ENCODE measurements around the gene KDM2B.

KDM2B gene

DNA sequence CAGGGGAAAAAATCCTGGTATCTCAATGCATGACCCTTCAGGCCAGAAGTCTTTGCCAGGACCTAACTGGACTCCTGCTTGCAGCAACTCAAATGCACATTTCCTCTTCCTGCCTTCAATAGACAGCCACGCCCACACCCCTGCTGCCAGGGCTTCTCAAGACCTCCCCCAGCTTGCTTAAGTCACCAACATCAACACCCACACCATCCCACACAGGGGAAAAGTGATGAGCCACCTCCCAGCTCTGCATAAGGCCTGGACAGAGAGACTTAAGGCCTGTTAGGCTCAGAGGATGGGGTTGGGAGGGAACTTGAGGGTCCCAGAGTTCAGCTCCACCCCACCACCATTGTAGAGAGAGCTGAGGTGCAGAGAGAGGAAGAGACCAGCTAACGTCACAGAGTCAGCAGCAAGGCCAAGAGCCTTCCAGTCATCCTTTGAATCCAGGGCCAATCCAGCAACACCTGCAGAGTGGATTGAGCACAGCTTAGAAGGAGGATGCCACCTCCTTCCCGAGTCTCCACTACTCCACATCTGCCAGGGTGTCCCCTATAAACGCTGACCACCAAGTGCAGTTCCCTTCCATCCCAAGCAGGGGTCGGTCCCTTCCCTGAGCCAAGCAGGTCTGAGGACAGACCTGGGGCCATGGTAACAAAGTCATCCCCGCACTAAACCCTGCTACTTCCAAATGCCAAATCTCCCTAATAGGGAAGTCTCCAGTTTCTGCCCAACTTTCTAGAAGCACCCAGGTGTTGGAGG is 50.0 kb downstream of the KDM2B start:
- DNase-seq (ENCODE audit: low read depth in 2 of 2) = no peak

DNA sequence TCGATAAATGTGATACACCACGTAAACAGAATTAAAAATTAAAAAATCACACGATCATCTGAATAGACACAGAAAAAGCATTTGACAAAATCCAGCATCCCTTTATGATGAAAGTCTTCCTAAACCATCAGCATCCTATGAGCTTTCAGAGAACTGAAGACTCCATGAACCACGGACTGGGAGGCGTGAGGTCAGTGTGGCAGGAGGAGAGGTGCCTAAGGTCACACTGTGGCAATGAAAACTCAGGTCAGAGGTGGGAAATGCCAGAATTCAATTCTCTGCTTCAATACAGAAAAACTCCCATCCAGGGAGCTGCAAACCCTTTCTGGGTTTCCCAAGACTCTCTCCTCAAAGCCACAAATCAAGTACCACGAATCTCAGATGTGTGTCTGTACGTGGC is 51.6 kb downstream of the KDM2B start:
- DNase-seq (ENCODE audit: low read depth in 2 of 2) = no peak

DNA sequence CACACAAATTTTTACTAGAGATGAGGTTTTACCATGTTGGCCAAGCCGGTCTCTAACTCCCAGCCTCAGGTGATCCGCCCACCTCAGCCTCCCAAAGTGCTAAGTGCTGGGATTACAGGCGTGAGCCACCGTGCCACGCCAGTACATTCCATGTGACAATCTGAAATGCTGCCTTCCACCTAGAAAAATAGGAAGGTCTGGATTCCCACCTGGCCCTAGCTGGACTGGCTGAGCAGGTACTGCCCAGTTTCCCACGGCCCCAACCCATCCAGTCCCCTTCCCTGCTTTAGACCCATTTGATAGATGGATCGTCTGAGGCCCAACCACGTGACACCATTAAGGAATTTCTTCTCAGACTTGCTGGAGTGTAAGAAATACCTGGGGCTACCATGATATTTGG is 55.4 kb downstream of the KDM2B start:
- DNase-seq (ENCODE audit: low read depth in 2 of 2) = no peak

DNA sequence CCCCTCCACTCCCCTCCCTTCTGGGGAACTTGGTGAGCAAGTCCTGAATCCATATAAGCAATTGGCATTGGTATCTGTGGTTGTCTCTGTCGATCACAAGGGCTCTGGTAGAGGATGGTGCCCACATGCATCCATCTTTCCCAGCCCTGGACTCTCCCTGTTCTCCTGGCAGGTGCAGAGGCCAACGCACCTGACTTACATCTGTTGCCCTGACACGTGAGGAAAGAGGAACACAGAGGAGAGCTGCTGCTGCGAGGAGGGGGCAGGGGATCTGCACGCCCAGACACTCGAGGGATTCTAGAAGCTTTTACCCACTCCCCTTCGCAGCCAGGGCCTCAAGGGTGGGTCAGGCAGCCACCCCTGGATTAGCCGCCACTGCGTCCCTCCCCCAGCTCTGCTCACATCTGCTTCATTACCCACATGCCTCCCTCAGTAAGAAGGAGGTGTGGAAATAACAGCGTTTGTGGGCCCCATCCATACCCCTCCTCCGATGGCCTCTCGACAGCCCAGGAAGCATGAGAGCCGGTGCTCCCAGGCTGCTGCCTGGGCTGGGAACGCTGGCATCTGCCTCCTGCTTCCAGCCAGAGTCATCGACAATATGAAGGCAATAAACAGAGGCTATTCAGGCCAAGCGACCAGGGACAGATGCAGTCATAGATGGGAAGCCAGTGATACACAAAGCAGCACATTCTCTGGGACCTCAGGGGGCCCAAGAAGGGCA is 56.5 kb downstream of the KDM2B start:
- no peak for DNase-seq (ENCODE audit: low read depth in 2 of 2)

DNA sequence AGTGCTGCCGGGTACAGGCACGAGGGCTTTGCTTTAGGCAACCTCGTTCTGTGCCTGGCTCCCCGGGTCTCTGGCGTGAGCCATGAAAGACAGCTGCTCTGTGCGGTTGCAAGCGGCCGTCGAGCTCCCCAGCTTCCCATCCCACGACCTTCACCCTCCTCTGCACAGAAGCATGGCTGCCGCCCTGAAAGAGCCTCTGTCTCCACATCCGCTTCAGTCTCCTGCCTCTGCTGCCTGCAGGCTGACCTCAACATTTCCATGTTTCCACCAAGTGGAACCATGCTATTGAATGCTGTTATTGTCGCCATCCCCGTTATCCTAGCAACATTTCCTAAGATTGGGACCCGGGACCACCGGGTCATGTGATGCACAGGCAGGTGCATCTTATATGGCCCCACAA is 57.1 kb downstream of the KDM2B start:
- no peak for DNase-seq (ENCODE audit: low read depth in 2 of 2)

DNA sequence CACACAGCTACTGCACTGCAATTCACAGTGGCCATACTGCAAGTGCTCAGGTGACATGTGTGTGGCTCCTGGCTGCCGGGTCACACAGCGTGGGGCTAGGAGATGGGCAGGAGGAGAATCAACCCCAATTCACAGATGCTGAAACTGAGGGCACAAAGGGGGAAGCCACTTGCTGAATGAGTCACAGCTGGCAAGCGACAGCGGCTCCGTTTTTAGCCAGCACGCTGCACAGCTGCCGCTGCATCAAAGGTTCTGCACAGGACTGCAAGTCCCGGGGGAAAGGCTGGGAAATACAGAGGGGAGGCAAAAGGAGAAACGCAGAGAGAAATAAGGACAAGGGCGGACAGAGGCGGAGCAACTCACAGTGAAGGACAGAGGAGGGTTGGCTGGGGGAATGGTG is 57.9 kb downstream of the KDM2B start:
- DNase-seq (ENCODE audit: low read depth in 2 of 2) = no peak

DNA sequence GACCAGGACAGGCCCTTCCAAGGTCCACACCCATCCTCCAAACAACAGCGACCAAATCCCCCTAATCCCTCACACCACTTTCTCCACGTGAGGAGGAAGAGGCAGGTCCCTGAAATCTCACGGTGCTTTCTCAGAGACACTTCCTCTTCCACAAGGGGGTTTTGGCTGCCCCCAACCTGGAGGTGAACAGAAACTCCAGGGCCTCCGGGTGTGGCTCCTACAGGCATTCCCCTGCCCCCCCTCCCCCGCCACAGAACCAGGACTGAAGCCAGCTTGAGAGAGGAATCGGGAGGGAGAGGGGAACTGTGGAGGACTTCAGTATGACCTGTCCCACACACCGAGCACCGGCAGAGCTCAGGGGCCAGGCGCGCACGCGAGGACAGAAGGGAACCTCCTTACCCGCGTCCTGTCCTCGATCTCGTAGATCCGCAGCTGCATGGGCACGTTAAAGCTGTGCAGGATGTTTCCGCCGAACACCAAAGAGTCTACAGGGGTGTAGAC is 60.2 kb downstream of the KDM2B start:
- DNase-seq (ENCODE audit: low read depth in 2 of 2) = no peak

DNA sequence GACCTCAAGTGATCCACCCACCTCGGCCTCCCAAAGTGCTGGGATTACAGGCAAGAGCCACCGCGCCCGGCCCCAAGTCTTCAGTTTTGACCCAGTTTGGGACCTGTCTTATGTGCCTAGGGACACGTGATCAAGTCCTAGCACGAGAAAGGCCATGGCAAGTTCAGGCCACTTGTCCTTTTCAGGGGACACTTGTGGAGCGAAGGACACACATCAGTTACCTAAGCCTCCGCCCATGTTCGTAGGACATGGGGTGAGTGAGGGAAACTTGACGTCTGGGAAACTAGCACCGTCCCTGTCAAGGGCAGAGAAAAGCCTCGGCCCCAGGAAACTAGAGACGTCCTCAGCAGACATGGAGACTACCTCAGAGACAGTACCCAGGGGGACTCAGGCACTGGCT is 60.7 kb downstream of the KDM2B start:
- no peak for DNase-seq (ENCODE audit: low read depth in 2 of 2)

DNA sequence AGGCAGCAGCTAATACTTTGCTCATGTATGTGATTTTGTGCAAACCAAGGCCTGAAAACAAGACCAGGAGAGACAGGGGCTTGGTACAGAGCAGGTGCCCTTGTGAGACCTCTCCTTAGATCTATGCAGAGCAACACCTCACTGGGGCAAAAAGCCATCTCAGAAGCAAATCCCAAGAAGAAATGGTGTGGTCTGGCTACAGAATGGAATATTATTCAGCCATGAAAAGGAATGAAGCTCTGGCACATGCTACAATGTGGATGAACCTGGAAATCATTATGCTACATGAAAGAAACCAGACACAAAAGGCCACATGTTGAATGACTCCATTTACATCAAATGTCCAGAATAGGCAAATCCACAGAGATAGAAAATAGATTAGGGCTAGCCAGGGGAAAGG is 61.6 kb downstream of the KDM2B start:
- no peak for DNase-seq (ENCODE audit: low read depth in 2 of 2)

DNA sequence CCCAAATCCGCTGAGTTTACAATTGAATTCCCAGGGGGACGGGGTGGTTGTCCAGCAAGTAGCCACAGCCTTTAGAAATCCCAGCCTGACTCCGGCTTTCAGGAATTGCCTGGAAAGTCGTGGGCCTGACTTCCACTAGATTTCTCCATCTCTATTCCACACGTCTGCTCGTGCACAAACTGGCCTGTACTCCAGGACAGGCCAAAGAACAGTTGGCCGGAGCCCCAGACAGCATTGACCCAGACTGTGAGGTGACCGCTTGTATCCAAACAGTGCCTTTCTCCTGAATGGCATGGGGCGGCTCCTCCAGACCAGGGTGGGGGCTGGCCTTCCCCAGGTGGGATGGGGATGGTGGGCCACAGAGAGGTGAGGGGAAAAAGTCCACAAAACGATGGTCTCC is 62.2 kb downstream of the KDM2B start:
- no peak for DNase-seq (ENCODE audit: low read depth in 2 of 2)

DNA sequence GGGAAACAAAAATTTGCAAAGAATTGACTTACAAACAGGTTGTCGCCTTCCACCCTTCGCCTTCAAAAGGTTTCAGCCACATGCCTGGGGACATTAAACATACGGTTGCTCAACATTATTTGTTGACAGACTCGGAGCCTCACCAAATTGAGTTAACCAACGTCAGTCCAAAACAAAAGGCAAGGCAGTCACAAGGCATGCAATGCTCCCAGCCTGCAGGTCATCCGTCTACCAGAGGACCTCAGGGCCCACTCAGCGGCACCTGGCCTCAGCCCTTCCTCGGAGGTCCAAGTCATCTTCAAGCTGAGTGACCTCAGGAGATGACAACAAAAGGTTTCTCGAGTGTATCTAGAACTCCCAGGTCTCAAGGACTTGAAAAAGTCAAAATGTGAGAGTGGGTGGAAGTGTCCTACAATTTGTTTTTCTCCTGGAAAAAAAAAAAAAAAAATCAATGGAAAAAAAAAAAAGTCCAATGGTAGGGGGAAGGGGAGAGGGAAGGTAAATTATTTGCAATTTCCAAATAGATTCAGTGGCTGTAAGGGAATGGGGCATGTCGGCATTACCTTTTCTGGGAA is 64.3 kb downstream of the KDM2B start:
- DNase-seq (ENCODE audit: low read depth in 2 of 2) = no peak

DNA sequence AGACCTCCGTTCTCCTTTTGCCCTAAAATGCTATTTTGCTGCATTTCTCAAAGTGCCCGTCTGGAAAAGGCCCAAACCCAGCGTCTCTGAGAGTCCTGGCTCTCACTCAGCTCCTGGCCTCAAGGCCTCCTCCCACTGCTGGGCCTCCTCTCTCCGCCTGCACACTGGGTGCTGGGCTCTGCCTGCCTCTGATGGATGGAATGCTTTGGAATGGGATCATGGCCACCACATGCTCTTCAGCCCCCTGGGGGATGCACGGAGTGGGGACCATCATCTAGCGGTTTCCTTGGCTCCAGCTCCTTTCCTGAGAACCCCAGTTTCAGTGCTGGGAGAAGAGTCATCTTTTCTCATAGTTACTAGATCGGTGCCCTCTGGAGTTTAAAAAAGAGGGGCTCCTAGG is 65.2 kb downstream of the KDM2B start:
- DNase-seq (ENCODE audit: low read depth in 2 of 2) = no peak

DNA sequence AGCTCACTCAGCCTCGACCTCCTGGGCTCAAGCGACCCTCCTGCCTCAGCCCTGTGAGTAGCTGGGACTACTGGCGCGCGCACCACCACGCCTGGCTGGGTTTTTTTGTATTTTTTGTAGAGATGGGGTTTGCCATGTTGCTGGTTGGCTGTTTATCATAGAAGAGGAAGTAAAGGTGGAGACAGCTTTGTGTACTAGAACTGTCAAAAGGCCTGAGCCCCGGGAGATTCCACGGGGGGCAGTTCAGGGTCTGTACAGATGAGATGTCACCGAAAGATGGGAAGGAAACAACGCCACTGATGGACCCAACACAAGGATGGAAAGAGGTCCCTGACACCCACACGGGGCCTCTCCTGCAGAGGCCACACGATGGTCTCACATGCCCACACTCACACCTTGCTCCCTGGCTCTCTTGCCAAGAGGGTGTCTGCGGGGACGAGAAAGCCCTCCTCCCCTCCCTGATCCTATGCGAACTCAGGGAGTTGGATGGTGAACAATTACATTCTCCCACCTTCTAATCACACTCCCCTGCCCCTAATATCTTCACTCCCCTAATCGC is 66.6 kb downstream of the KDM2B start:
- no peak for DNase-seq (ENCODE audit: low read depth in 2 of 2)

DNA sequence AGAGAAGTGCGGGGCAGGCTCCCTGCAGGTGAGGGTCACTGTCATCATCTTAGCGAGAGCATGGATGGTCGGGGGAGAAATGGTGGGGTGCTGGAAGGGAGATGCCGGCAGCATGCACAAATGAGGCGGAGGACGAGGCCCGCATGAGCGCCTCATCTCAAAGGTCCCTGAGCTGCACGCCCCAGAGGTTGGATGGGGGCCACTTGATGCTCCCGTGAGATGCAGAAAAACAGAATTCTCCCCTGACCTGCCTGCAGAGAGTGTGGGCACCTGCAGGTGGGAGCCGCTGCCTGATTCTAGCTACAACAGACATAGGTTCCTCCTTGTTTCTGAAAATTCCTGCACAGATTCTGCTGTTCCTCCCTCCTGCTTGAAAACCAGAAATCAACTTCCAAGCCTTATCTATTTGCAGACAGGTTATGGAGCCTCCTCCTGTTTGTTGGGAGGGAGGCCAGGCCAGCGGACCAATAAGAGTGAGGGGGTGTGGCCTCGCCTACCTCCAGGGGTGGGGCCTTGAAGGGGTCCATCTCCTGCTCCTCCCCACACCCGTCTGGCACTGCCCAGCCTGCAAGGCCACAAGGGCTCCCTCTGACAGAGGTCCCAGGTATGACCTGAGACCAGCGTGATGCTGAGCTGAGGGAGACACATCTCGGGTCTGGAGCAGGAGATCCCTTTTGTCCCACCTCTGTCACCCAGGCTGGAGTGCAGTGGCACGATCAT is 67.2 kb downstream of the KDM2B start:
- no peak for DNase-seq (ENCODE audit: low read depth in 2 of 2)

DNA sequence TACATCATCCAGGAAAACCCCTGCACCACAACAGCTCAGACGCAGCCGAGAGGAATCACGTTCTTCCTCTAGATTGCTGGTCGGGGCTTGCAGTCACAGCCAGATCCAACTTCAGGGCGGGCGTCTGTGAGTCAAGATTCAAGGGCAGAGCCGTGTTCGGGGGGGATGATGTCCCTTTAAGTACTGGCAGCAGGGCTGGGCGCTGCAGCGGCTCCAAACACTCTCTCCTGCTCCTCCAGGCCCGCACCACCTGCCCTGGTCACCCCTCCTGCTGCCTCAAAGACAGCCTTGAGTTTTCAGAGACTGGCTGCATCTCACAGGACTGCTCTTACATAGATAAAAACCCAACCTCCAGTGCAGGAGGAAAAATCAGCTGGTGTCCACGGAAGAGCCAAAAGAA is 68.3 kb downstream of the KDM2B start:
- DNase-seq (ENCODE audit: low read depth in 2 of 2) = no peak

DNA sequence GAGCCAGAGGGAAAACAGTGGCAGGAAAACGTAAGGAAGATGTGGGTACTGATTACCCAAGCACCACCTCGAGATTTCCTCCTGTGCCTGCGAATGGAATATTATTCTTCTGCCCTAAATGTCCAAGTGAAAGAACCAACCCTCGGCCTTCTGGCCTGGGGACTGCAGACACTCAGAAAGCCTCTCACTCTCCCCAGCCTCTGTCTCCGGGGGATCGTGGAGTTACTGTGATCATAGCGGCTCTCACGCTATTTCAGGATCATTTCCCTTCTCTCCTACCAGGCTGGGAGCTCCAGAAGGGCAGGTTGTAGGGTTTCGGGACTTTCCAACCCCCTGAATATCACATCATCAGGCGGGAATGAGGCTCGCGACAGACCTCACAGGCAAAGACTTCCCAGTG is 68.9 kb downstream of the KDM2B start:
- no peak for DNase-seq (ENCODE audit: low read depth in 2 of 2)

DNA sequence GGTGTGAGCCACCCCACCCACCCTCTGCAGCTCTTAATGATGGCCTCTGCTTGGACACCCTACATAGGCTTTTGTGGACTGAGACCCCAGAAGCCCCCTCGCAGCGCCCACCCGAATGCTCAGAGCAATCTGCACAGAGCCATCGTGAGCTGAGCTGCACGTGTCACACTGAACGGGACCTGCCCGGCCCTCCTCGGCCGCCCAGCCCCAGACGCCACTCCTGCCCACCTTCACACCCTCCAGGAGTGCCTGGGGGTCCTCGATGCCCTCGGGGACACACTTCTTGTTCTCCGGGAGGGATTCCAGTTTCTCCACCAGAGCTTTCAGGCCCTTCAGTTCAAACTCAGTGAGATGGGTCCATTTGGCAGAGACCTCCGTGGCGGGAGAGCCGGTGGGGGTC is 71.5 kb downstream of the KDM2B start:
- DNase-seq (ENCODE audit: low read depth in 2 of 2) = no peak

DNA sequence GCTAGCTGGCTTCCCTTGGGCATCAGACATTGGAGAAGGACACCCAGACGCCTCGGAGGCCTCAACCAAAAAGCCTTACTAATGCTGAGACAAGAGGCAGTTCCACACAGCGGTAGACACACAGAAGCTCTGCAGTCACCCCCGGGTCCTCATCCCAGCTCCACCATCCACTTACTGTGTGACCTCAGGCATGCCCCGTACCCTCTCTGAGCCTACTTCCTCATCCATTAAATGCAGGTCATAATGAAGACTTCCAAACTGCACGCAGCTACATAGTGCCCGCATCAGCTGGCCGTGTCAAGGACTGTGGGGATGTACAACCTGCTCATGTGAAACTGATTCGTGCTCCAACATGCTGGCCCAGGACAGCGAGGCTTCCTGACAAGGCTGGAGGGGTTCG is 72.3 kb downstream of the KDM2B start:
- no peak for DNase-seq (ENCODE audit: low read depth in 2 of 2)

DNA sequence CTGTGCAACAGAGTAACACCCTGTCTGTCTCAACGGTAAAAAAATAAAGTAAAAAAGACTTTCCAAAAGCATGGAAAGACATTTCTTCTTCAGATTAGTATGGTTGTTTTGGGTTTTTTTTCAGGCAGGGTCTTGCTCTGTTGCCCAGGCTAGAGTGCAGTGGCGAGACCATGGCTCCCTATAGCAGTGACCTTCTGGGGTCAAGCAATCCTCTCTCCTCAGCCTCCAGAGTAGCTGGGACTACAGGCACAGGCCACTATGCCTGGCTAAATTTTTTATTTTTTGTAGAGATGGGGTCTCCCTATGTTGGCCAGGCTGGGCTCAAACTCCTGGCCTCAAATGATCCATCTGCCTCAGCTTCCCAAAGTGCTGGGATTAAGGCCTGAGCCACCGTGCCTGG is 72.8 kb downstream of the KDM2B start:
- no peak for DNase-seq (ENCODE audit: low read depth in 2 of 2)

DNA sequence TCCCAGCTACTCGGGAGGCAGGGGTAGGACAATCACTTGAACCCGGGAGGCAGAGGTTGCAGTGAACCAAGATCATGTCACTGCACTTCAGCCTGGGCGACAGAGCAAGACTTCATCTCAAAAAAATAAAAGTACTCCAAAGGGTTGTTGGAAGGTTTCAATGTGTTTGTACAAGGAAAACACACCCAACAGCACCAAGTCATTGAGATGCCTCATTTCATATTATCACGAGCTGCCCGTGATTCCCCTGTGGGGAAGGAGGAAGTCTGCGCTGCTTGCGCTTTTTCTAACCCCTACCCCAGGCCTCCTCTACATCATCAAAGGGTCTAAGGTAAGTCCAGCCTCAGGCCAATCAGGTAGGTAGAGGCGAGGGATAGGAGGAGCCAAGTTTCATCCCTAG is 73.6 kb downstream of the KDM2B start:
- DNase-seq (ENCODE audit: low read depth in 2 of 2) = no peak

DNA sequence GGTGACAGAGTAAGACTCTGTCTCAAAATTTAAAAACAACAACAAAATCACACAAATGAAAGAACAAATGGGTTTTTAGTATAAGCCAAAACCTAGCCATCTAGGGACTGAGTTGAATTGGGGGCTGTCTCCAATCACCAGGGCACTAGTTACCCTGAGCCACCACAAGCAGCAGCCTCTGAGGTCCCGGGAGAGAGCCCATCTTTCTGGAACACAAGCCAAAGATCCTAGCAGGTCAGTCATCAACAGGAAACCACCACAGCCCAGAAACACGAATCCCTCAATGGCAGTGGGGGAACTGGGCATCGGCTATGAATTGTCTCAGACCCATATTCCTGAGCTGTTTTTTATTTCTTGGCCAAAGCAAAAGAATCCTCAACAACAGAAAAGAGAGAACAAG is 75.3 kb downstream of the KDM2B start:
- DNase-seq (ENCODE audit: low read depth in 2 of 2) = no peak

DNA sequence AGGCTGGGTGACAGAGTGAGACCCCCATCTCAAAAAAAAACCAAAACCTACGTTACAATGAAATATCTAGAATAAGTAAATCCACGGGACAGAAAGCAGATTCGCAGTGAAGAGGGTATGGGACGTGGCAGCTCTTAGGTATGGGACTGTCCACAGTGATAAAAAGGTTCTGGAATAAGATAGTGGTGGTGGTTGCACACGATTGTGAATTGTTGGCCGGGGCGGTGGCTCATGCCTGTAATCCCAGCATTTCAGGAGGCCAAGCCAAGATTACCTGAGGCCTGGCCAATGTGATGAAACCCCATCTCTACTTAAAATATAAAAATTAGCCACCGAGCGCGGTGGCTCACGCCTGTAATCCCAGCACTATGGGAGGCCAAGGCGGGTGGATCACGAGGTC is 76.3 kb downstream of the KDM2B start:
- no peak for DNase-seq (ENCODE audit: low read depth in 2 of 2)
